ENCODE data around the gene RPS16. TPM values are rescaled to one million over a fixed set of nuclear protein-coding genes. Genes with fewer than 3 reads are reported as not detected.

Gene RPS16
- polyA plus RNA-seq, 3 donors, result 689 to 2,619 (median 1,038) TPM

- Histone ChIP-seq H3K9ac (ENCODE audit: insufficient read depth, low read length, poor library complexity, severe bottlenecking) (peak overlapping the region; percentile 100), H3K27me3 (ENCODE audit: control insufficient read depth in 2 of 2, insufficient read depth in 2 of 2, low read length in 2 of 2) (no peaks in the 10 kb centered on the region), H3K4me1 (ENCODE audit: control insufficient read depth in 1 of 2, insufficient read depth in 2 of 2, low read length in 2 of 2) (peaks cover 27 to 31% of the 10 kb centered on the region in 2 donors), H2AFZ (ENCODE audit: insufficient read depth, low read depth, low read length, poor library complexity, severe bottlenecking) (no peak overlapping the region), H3K4me3 (replicated peaks in 1 of 3; ENCODE audit: low read depth in 2 of 3, low read length in 3 of 3) (peak overlapping the region; percentile 89 to 96 (median 91)), H3K36me3 (replicated peaks in 1 of 2; ENCODE audit: control insufficient read depth in 1 of 2, insufficient read depth in 2 of 2, low read length in 2 of 2) (peaks cover 23 to 26% of the 10 kb centered on the region in 2 donors), H3K79me2 (ENCODE audit: insufficient read depth, low read length) (peaks cover 61% of the 10 kb centered on the region), H3K27ac (ENCODE audit: low read depth in 1 of 2, low read length in 2 of 2) (peak overlapping the region; percentile 98 to 99), H4K20me1 (ENCODE audit: insufficient read depth, low read length) (peaks cover 83% of the 10 kb centered on the region), H3K9me3 (replicated peaks in 1 of 2; ENCODE audit: control insufficient read depth in 1 of 2, insufficient read depth in 1 of 2, low read length in 2 of 2) (no peaks in the 10 kb centered on the region), H3K4me2 (replicated peaks; ENCODE audit: extremely low read depth, low read length, poor library complexity, severe bottlenecking) (peak overlapping the region; percentile 83)
- WGBS (ENCODE audit: insufficient coverage), result 37% methylated on average over 5 of the region's 9 CpGs
- Mint-ChIP-seq H3K4me3 (peak overlapping the region; percentile 91 to 99), H3K27ac (peak overlapping the region; percentile 96 to 100 (median 98)), H3K36me3 (peaks cover 40 to 56% of the 10 kb centered on the region in 2 donors), H3K4me1 (peaks cover 27% of the 10 kb centered on the region), H3K9me3 (peaks cover 6 to 27% (median 19%) of the 10 kb centered on the region in 7 donors), H3K27me3 (ENCODE audit: low read depth in 3 of 3) (peaks cover 2 to 36% (median 10%) of the 10 kb centered on the region in 3 donors)
- intact Hi-C loops (cut with micrococcal nuclease), result no loop called here
- no peak for TF ChIP-seq CTCF (IDR thresholded peaks at IDR 0.05)
- peak; percentile 66 to 82 (median 73) for DNase-seq
Measured at GRCh38 chr19:39411081-39411831, 24.5 kb downstream of the RPS16 start.

- H3K4me3 Mint-ChIP-seq, result peak overlapping the region; percentile 91 to 99
- Histone ChIP-seq H3K9ac (ENCODE audit: insufficient read depth, low read length, poor library complexity, severe bottlenecking) (peak overlapping the region; percentile 100), H4K20me1 (ENCODE audit: insufficient read depth, low read length) (peaks cover 83% of the 10 kb centered on the region), H3K27ac (ENCODE audit: low read depth in 1 of 2, low read length in 2 of 2) (peak overlapping the region; percentile 98 to 99), H3K9me3 (replicated peaks in 1 of 2; ENCODE audit: control insufficient read depth in 1 of 2, insufficient read depth in 1 of 2, low read length in 2 of 2) (no peaks in the 10 kb centered on the region), H3K27me3 (ENCODE audit: control insufficient read depth in 2 of 2, insufficient read depth in 2 of 2, low read length in 2 of 2) (no peaks in the 10 kb centered on the region), H2AFZ (ENCODE audit: insufficient read depth, low read depth, low read length, poor library complexity, severe bottlenecking) (no peak overlapping the region), H3K4me2 (replicated peaks; ENCODE audit: extremely low read depth, low read length, poor library complexity, severe bottlenecking) (peak overlapping the region; percentile 83), H3K4me3 (replicated peaks in 1 of 3; ENCODE audit: low read depth in 2 of 3, low read length in 3 of 3) (peak overlapping the region; percentile 89 to 96 (median 91)), H3K79me2 (ENCODE audit: insufficient read depth, low read length) (peaks cover 66% of the 10 kb centered on the region), H3K36me3 (replicated peaks in 1 of 2; ENCODE audit: control insufficient read depth in 1 of 2, insufficient read depth in 2 of 2, low read length in 2 of 2) (peaks cover 23% of the 10 kb centered on the region in 2 donors), H3K4me1 (ENCODE audit: control insufficient read depth in 1 of 2, insufficient read depth in 2 of 2, low read length in 2 of 2) (peaks cover 31 to 34% of the 10 kb centered on the region in 2 donors)
- whole genome bisulfite sequencing (ENCODE audit: insufficient coverage), result 38% methylated on average over 1 of the region's 1 CpG
- intact Hi-C loops (cut with micrococcal nuclease), result loop anchor here in 1 of 2 donors (1.0 kb wide), 1 partner anchor 8 kb away; no protein-coding TSS in a partner anchor
- no peak for TF ChIP-seq CTCF (IDR thresholded peaks at IDR 0.05)
- H3K4me1 Mint-ChIP-seq, result peaks cover 29% of the 10 kb centered on the region
- peaks cover 2 to 36% (median 10%) of the 10 kb centered on the region in 3 donors for H3K27me3 Mint-ChIP-seq (ENCODE audit: low read depth in 3 of 3)
- H3K9me3 Mint-ChIP-seq, result peaks cover 6 to 27% (median 19%) of the 10 kb centered on the region in 7 donors
- H3K36me3 Mint-ChIP-seq, result peaks cover 40 to 56% of the 10 kb centered on the region in 2 donors
- H3K27ac Mint-ChIP-seq, result peak overlapping the region; percentile 96 to 100 (median 98)
- peak in 1 of 3 donors; percentile 43 for DNase-seq
Measured at GRCh38 chr19:39410831-39411080, 25.0 kb downstream of the RPS16 start.
